Measurements from ENCODE around the gene FGF6.

The FGF6 gene

DNA sequence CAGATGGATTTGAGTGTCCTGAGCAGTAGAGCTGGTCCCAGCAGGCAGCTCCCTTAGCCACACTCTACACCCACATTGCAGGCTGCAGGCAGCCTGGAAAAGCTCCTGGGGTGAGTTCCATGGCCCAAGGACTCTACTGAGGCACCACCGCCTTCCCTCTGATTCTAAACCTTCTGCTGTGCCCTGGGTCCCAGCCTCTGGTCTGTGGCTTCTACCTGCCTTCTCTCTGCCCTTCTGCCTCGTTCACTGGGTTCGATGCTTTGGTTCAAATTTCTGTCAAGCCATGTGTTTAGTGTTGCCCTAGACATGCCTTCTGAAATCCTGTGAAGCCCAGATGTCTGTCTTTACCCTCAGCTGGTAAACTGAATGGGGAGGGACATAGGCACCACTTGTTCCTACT is 1.5 kb upstream of the FGF6 start:
- no peak for DNase-seq (ENCODE audit: low read depth)

DNA sequence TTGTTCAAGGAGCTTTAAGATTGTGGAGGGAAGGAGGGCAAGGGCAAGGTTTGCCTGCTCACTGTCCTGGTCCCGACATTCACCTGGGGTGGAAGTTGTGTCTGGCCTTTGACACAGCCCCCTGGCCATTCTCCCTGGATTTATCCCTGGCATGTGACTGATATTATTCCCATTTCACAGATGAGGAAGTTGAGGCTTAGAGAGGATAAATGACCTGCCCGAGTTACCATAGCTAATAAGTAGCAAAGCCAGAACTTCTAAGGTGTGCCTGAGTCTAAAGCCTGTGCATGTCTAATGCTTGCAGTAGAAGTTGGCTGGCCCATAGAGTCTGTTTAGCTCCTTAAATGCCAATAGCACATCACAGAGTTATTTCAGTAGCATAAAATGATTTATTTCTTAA is 720 bp upstream of the FGF6 start:
- DNase-seq (ENCODE audit: low read depth), result no peak

DNA sequence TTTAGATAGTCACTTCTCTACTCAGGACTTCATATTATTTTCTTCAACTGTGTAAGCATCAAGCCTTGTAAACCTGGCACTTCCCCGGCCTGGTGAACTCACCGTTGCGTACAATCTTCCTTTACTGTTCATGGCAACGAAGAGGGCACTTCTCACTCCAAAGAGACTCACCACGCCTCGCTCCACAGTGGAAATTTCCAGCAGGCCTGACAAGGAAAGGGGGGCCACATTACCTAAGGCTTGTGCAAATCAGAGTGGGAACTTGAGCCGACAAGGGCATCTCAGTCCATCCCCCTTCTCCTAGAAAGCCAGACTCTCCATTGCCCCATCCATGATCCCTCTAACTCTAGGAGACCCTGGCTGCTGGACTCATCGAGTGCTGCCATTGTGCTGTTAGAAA is 1.6 kb downstream of the FGF6 start:
- DNase-seq (ENCODE audit: low read depth), result no peak

GRCh38 chr12:4443616-4444015 is 2.0 kb downstream of the FGF6 start:
- no peak for DNase-seq (ENCODE audit: low read depth)

- DNase-seq (ENCODE audit: low read depth), result no peak
Observed at GRCh38 chr12:4441355-4442335, 4.0 kb downstream of the FGF6 start.

GRCh38 chr12:4440187-4440941 is 5.3 kb downstream of the FGF6 start:
- no peak for DNase-seq (ENCODE audit: low read depth)

DNA sequence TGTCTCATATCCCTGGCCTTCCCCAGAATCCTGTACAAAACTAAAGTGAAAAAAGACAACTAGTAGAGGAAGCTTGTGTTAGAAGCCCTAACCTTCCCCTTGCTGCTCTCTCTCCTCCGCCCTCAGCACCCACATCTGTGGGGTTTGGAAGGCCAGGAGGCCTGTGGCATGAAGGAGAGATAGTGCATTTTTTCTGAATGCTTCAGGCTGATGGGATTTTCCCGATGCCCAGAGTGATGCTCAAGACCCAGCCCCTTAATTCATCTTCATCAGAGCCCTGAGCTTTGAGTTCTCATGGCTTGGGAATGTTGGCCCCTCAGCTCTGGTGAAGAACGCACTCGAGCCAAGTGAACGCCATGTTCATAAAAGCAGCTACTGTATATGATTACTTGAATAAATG is 5.9 kb downstream of the FGF6 start:
- DNase-seq (ENCODE audit: low read depth), result no peak

- DNase-seq (ENCODE audit: low read depth), result no peak
Observed at GRCh38 chr12:4438834-4439596, 6.6 kb downstream of the FGF6 start.

DNA sequence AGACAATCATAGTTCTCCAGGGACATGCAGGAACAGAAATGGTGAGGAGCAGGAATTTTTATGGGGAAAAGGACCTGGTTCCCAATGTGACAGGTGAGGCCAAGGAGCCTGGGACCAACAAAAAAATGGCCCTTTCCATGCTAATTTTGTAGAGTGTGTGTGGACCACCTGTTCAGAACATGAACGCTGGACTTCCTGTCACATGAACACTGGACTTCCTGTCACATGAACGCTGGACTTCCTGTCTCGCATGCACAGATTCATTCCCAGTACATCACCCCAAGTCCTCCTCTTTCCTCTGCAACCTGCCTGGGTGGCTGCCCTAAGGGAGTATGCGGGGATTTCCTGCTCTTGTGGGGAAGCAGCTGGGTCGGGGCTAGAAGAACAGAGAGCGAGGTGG is 10.1 kb downstream of the FGF6 start:
- no peak for DNase-seq (ENCODE audit: low read depth)

GRCh38 chr12:4434706-4435425 is 10.7 kb downstream of the FGF6 start:
- DNase-seq (ENCODE audit: low read depth), result no peak

DNA sequence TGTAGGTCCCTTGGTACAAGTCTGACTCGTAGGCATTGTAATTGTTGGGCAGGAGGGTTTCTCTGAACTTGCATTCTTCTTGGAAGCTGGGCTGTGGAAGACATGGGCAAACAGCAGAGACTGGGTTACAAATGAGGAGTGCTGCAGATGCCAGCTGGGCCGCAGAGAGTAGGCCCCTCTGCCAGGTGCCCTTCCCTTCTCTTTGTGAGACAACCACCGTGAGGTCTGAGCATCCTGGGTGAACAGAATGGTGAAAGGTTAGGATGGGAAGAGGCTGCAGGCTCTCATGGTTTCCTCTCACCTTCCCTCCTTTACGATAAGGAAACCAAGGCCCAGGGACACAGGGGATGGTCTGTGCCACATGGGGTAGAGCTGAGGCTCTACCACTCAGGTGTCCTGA is 11.3 kb downstream of the FGF6 start:
- DNase-seq (ENCODE audit: low read depth), result no peak

- no peak for DNase-seq (ENCODE audit: low read depth)
Observed at GRCh38 chr12:4433745-4434058, 11.9 kb downstream of the FGF6 start.

DNA sequence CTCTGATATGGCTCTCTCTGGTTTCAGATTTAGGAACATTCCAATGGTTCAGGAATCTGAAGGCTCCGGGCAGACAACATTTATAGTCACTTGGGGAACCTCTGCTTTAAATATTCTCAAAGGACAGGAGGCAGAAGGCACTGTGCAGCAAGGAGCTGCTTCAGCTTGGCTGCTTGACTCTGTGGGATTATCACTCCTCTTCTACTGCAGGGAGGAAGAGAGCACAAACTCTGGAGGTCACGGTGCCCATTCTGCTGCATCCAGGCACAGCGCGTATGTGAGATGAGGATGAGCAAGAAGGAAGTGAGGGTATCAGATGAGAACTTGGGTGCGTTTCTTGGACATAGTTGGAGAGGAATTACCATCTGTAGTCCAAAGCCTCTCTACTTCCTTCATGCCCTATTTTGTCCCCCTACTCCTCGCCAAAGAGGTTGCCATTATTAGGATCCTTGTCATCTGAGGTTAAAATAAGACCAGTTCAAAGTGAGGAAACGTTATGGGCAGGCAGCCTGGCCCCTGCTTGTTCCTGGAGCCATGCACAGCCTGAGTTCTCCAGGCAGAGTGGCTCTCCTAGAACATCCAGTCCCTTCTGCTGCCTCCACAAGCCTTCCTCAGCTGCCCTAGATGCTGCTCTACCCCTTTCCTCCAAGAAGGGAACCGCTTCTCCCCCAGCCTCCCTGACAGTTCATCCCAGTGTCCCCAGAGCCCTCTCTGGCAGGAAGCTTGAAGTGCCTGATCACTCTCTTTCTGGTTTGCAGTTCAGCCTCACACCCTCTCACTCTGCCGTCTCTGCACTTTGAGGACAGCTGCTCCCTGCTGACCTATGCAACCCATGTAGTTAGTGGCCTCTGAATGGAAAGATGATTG is 12.5 kb downstream of the FGF6 start:
- no peak for DNase-seq (ENCODE audit: low read depth)

- no peak for DNase-seq (ENCODE audit: low read depth)
Observed at GRCh38 chr12:4431866-4432265, 13.7 kb downstream of the FGF6 start.

GRCh38 chr12:4431436-4431835 is 14.2 kb downstream of the FGF6 start:
- no peak for DNase-seq (ENCODE audit: low read depth)

GRCh38 chr12:4424422-4424821 is 21.2 kb downstream of the FGF6 start:
- no peak for DNase-seq (ENCODE audit: low read depth)

DNA sequence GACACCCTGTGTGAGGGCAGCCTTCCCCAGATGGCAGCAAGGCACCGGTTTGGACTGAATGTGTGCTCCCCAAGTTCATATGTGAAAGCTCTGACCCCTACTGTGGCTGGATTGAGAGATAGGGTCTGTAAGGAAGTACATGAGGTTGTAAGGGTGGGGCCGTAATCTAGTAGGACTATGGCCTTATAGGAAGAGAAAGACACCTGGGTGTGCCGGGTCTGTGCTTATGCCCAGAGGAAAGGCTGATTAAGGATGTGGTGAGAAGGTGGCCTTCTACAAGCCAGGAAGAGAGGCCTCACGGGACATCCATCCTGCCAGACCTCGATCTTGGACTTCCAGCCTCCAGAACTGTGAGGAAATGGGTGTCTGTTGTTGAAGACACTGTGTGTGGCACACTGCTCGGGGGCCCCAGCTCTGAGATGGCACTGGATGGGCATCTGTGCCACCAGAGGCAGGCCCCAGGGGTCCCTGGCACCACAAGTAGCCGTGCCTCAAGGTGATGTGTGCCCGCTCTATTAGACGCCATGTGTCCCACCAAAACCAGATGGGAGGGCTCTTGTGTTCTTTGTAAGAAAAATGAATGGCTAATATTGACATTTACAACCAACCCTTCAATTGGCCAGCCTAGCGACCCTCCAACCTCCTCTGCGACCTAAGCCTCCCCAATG is 22.0 kb downstream of the FGF6 start:
- no peak for DNase-seq (ENCODE audit: low read depth)

GRCh38 chr12:4422985-4423384 is 22.6 kb downstream of the FGF6 start:
- no peak for DNase-seq (ENCODE audit: low read depth)

DNA sequence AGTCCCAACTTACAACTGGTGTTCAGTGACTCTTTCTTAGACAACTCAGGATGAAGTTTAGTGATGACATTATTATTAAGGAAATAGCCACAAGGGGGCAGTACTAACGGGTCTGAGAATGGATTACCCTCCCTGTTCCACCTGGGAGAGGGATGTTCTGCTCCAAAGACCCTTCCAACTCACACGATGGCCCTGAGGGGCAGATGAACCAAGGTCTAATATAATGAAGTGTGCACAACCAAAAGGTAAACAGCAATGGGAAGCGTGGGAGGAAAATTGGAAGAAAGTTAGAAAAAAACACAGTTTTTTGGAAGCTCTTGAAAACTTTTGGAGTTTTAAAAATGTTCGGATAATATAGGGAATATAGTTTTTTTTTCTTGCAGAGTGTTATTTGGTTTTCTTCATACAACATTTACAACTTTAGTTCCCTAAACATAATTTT is 24.0 kb downstream of the FGF6 start:
- no peak for DNase-seq (ENCODE audit: low read depth)

GRCh38 chr12:4420138-4420670 is 25.4 kb downstream of the FGF6 start:
- DNase-seq (ENCODE audit: low read depth), result no peak

Measured in stimulated activated CD8-positive, alpha-beta memory T cell treated with anti-CD3 and anti-CD28 coated beads, Interleukin-12 subunit alpha, Interleukin-12 subunit beta, amount 100 ng/mL, for 4 hours (primary cell).